ENCODE data around the gene OPRL1.

DNA sequence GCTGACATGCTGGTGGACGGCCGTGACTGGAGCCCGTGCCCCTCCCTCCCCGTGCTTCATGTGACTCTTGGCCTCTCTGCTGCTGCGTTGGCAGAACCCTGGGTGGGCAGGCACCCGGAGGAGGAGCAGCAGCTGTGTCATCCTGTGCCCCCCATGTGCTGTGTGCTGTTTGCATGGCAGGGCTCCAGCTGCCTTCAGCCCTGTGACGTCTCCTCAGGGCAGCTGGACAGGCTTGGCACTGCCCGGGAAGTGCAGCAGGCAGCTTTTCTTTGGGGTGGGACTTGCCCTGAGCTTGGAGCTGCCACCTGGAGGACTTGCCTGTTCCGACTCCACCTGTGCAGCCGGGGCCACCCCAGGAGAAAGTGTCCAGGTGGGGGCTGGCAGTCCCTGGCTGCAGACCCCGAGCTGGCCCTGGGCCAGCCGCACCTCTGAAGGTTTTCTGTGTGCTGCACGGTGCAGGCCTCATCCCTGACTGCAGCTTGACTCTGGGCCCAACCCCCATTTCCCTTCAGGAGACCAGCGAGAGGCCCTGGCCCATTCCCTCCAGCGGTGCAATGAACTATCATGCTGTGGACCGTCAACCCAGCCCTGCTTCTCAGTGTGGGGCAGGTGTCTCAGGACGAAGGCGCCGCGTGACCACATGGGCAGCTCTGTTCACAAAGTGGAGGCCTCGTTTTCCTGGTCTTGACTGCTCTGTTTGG is 19.4 kb downstream of the OPRL1 start:
- TF ChIP-seq, protein P1, sequence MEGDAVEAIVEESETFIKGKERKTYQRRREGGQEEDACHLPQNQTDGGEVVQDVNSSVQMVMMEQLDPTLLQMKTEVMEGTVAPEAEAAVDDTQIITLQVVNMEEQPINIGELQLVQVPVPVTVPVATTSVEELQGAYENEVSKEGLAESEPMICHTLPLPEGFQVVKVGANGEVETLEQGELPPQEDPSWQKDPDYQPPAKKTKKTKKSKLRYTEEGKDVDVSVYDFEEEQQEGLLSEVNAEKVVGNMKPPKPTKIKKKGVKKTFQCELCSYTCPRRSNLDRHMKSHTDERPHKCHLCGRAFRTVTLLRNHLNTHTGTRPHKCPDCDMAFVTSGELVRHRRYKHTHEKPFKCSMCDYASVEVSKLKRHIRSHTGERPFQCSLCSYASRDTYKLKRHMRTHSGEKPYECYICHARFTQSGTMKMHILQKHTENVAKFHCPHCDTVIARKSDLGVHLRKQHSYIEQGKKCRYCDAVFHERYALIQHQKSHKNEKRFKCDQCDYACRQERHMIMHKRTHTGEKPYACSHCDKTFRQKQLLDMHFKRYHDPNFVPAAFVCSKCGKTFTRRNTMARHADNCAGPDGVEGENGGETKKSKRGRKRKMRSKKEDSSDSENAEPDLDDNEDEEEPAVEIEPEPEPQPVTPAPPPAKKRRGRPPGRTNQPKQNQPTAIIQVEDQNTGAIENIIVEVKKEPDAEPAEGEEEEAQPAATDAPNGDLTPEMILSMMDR (IDR thresholded peaks at IDR 0.05), result no peak
- no peak for TF ChIP-seq EP300 (IDR thresholded peaks at IDR 0.05; ENCODE audit: low read depth)
